ES-I3 (cell line): ENCODE measurements around the gene EYS.
"Not testable (repeated sequence)": the region's sequence is repeated elsewhere in the genome, so short reads cannot be mapped to it uniquely, and the experiment has no call there.

Source experiments
- H3K36me3 ChIP-seq: 2 replicates; pipeline ENCODE4 v1.6.1; 2013; ENCODE audit warnings: mild to moderate bottlenecking, low read length, control low read depth, moderate library complexity; ENCODE audit not compliant: insufficient read depth
- H3K4me1 ChIP-seq: 2 replicates; pipeline ENCODE4 v1.6.1; 2013; ENCODE audit warnings: mild to moderate bottlenecking, control low read depth, low read length; ENCODE audit not compliant: insufficient read depth
- H3K9ac ChIP-seq: 2 replicates; pipeline ENCODE4 v1.6.1; 2013; ENCODE audit warnings: low read depth, mild to moderate bottlenecking, low read length, moderate library complexity
- H3K9me3 ChIP-seq: 2 replicates; pipeline ENCODE4 v1.6.1; 2013; ENCODE audit warnings: mild to moderate bottlenecking, low read length, moderate library complexity; ENCODE audit not compliant: control insufficient read depth, insufficient read depth

The EYS gene

DNA sequence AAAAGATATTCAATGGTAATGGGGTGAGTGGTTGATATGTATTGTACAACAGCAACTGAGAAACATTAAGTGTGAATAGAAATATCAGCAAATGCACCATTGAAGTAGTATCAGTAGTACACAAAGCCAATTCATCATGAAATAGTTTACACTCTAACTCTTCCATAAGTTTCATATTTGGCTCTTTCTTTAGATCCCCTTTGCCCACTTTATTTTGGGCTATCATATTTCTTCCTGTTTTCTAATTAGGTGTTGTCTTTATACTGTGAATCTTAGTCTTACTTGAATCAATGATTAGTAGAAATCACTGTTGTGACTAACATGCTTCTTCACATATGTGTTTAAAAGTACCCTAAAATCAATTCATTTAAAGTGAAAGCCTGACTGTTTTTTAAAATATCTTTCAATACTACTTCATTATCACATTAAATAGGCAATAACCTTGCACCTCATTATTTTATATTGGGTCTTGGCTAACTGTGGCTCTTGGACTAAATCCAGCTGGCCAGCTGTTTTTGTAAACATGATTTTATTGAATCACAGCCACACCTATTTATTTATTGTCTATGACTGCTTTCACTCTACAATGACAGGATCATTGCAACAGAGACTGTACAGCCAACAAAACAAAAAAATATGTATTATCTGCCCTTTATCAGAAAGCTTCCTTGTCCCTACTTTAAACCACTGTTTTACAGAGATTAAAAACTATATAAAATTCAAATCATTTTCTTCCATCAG is 38.9 kb downstream of the EYS start:
- 0 out of 2 replicates have a peak, but pooled peaks cover 4% of the 10 kb centered on the region for H3K9me3 ChIP-seq
- no peaks in the 10 kb centered on the region for H3K4me1 ChIP-seq
- H3K9ac ChIP-seq = no peak overlapping the region
- no peaks in the 10 kb centered on the region for H3K36me3 ChIP-seq

DNA sequence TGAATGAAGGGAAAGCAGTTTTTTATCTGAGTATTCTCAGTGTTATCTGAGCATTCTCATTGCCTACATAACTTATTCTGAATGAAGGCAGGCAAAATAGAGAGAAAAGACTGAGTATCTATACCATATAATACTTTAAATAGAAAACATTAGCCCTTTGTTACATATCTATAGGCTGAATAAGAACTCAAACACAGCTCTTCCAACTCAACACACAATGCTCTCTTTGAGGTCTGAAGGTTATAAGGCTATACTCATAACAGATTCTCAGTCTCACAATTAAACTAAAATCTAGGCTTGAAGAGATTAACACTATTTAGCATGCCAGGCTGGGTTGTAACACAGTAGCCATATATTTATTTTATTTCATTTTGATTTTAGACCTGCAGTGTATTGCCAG is 56.9 kb downstream of the EYS start:
- H3K9ac ChIP-seq = no peak overlapping the region
- H3K36me3 ChIP-seq = no peaks in the 10 kb centered on the region
- H3K9me3 ChIP-seq = 0 out of 2 replicates have a peak, but pooled peaks cover 4% of the 10 kb centered on the region
- H3K4me1 ChIP-seq = no peaks in the 10 kb centered on the region

DNA sequence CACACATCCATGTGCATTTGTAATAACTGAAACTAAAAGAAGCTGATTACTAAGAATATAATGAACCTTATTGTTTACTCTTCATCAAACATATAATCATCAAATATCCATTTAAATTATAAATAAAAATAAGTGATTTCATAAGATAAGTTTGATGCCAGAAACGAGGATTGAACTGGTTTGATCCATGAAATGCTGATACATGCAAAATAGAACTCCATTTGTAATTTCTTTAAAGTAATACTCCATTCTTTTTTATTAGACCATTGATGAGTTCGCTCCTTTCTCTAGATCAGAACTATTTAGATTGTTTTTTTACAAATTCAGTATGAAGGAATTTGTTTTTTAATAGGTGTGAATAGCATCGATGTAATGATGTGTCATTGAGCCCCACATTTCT is 57.6 kb downstream of the EYS start:
- no peaks in the 10 kb centered on the region for H3K4me1 ChIP-seq
- 0 out of 2 replicates have a peak, but pooled peaks cover 4% of the 10 kb centered on the region for H3K9me3 ChIP-seq
- H3K9ac ChIP-seq = no peak overlapping the region
- no peaks in the 10 kb centered on the region for H3K36me3 ChIP-seq

DNA sequence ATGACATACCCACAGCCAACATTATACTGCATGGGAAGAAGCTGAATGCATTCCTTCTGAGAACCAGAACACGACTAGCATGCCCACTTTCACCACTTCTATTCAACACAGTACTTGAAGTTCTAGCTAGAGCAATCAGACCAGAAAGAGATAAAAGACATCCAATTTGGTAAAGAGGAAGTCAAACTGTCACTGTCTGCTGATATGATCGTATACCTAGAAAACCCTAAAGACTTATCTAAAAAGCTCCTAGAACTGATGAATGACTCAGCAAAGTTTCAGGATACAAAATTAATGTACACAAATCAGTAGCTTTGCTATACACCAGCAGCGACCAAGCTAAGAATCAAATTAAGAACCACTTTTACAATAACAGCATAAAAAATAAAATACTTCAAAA is 60.5 kb downstream of the EYS start:
- Histone ChIP-seq H3K36me3 (no peaks in the 10 kb centered on the region), H3K4me1 (no peaks in the 10 kb centered on the region), H3K9me3 (0 out of 2 replicates have a peak, but pooled peaks cover 4% of the 10 kb centered on the region), H3K9ac (no peak overlapping the region)

DNA sequence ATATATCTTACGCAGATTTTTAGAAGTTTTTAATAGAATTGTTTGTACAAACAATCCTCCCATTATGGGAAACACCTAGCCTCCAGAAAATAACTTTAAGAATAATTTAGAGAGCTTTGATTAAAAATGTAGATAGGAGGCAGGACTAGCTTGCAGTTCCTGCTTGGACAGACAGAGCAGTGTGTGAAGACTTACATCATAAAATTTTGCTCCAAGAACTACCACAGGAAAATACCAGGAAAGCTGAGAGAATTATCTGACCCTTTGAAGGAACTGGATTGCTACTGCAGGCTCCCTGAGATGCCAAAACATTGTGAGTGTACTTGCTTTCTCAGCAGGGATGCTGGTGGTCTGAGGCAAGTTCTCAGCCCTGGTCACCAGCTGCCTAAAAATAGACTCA is 64.2 kb downstream of the EYS start:
- Histone ChIP-seq H3K9me3 (0 out of 2 replicates have a peak, but pooled peaks cover 4% of the 10 kb centered on the region), H3K9ac (no peak overlapping the region), H3K36me3 (no peaks in the 10 kb centered on the region), H3K4me1 (no peaks in the 10 kb centered on the region)

DNA sequence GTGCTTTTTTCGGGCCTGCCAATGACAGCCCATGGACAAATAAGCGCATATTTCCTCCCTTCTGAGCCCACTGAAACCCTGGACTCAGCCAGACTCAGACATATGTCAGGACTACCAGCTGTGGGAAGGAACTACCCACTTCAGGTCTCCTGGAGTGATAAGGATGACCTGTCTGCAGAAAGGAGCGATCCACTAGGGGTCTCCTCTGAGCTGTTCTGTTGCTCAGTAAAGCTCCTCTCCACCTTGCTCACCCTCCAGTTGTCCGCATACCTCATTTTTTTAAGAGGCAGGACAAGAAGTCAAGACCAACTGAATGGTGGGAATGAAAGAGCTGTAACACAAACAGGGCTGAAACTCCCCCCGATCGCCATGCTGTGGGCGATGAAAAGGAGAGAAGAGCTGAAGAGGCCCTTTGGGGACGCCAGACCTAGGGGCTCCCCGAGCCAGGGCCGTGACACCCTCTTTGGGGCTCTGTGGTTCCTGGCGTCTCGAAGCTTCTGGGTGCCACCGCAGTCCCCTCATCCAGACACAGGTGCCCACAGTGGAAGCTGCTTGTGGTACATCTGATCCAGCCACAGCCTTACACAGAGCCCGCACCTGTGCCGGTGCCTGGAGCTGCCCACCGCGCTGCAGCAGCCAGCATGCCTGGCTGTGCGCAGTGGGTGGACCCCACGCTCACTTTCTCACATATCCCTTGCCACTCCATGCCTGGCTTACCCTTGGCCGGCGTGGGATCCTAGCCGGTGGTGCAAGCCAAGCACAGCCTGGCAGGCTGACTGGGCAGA is 68.8 kb downstream of the EYS start:
- Histone ChIP-seq H3K9me3 (no peaks in the 10 kb centered on the region), H3K36me3 (no peaks in the 10 kb centered on the region), H3K4me1 (no peaks in the 10 kb centered on the region), H3K9ac (no peak overlapping the region)

DNA sequence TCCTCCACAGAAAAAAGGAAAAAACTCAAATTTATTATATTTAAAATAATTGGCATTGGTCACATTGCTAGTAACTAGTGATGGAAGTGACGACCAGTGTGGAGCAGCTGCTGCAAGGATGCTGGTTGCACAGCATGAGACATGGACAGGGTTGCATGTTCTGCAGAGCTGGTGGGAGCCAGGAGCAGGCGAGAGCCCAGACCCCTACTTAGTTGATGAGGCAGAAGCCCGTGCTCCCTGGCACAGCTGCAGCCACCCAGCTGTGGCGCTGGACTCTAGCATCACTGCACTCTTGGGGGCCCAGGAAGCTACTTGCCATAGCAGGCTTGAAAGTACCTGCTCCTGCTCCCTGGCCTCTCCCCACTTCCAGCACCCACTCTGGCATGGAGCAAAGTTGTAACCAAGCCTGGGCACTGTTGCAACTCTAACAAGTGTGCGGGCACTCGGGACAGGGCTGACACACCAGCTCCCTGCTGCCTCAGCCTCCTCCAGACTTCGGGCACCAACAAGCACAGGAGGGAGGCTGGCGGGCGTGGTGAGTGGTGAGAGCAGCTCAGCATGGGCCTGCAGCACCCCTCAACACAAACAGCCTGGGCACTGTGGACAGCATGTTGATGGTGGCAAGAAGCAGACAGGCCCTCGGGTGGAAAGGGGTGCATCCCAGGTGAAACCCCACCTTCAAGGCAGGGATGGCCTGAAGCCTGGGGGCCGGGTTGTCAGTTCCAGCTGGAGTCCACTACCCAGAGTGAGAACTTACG is 69.6 kb downstream of the EYS start:
- no peaks in the 10 kb centered on the region for H3K4me1 ChIP-seq
- H3K9me3 ChIP-seq = no peaks in the 10 kb centered on the region
- no peak overlapping the region for H3K9ac ChIP-seq
- H3K36me3 ChIP-seq = no peaks in the 10 kb centered on the region

DNA sequence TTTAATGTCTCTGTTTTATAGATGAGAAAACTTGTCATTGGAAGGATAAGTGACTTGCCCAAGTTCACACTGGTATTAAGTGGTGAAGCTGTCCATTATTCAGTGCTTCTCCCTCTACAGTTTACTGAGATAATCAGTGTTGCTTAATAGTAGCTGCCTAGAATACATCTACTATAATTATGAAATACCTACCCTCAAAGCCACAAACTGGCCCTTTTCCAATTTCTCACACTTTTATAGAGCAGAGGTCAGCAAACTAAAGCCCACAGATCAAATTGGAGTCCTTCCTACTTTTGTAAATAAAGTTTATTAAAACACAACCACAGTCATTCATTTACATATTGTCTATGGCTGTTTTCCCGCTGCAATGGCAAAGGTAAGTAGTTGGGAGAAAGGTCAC is 73.5 kb downstream of the EYS start:
- no peaks in the 10 kb centered on the region for H3K9me3 ChIP-seq
- H3K4me1 ChIP-seq = no peaks in the 10 kb centered on the region
- H3K36me3 ChIP-seq = no peaks in the 10 kb centered on the region
- H3K9ac ChIP-seq = no peak overlapping the region

DNA sequence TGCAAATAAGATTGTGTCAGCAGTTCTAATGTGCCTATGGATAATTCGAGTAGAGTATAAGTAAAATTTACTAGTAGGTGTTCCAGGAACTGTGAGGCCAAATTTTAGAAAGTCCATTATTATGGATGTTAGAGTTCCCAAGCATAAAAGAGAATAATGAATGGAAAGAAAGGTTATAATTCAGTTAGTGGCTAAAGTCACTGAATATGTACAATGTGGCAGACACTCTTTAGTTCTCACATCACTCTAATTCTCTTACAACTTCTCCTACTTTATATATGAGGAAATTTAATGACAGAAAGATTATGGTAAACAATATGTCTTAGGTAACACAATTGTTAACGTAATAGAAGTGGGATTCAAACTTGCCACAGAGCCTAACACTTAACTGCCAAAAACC is 75.3 kb downstream of the EYS start:
- Histone ChIP-seq H3K9me3 (no peaks in the 10 kb centered on the region), H3K36me3 (no peaks in the 10 kb centered on the region), H3K9ac (no peak overlapping the region), H3K4me1 (no peaks in the 10 kb centered on the region)

DNA sequence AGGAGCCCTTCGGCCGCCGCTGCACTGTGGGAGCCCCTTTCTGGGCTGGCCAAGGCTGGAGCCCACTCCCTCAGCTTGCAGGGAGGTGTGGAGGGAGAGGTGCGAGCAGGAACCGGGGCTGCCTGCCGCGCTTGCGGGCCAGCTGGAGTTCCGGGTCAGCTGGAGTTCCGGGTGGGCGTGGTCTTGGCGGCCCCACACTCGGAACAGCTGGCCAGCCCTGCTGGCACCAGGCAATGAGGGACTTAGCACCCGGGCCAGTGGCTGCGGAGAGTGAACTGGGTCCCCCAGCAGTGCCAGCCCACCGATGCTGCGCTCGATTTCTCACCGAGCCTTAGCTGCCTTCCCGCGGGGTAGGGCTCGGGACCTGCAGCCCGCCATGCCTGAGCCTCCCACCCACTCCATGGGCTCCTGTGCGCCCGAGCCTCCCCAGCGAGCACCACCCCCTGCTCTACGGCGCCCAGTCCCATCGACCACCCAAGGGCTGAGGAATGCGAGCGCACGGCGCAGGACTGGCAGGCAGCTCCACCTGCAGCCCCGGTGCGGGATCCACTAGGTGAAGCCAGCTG is 79.5 kb downstream of the EYS start:
- H3K9me3 ChIP-seq, H3K4me1 ChIP-seq, H3K36me3 ChIP-seq, H3K9ac ChIP-seq: not testable (repeated sequence)

DNA sequence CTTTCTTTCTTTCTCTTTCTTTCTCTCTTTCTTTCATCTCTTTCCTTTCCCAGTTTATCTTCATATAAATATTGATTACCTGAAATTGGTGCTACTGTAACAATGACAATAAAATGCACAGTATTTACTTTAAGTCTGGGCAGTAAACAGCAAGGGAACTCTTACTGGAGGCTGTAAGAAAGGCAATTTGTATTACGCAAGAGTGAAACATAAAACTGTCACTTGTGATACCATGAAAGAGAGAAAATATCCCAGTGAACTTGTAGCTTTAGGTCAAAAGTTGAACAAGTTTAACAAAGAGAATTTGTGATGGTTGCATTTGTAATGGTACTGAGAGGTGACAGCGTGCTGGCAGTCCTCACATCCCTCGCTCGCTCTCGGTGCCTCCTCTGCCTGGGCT is 80.0 kb downstream of the EYS start:
- Histone ChIP-seq H3K36me3 (no peaks in the 10 kb centered on the region), H3K9ac (no peak overlapping the region), H3K9me3 (no peaks in the 10 kb centered on the region; the same call in 1 of the 2 replicates), H3K4me1 (no peaks in the 10 kb centered on the region)

DNA sequence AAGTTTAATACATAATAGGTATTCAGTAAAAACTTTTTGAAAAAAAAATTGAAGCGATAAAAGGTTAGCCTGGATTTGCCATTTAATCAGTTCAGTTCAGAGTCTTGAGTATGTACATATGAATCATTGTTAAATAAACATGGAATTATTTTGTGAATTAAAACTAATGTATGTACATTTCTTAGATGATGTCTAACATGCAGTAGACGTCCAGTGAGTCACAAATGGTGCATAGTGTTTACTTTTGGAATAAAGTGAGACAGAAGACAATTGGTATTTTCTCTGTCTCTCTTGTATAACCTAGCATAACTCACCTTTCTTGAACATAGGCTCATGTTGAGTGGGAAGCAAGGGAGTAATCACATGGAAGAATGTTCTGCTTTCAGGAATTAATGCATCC is 83.5 kb downstream of the EYS start:
- Histone ChIP-seq H3K9me3 (no peaks in the 10 kb centered on the region; the same call in 1 of the 2 replicates), H3K9ac (no peak overlapping the region), H3K4me1 (no peaks in the 10 kb centered on the region), H3K36me3 (no peaks in the 10 kb centered on the region)

DNA sequence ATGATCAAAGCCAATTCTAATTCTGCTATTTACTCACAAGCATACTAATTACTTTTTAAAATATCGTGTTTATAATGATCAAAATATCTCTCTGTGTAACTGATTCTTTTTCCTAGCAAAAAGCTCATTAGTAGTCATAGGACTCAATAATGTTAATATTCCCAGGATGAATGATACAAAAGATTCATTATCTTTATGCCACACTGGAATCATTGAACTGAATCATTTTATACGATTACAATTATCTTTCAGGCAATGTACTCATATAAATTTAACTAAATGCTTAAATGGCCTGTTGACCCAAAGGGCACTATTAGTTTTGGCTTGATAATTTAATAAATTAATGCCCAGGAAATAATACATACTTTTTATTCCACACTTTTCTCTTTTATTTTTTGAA is 96.3 kb downstream of the EYS start:
- Histone ChIP-seq H3K36me3 (no peaks in the 10 kb centered on the region), H3K9me3 (no peaks in the 10 kb centered on the region), H3K4me1 (no peaks in the 10 kb centered on the region), H3K9ac (no peak overlapping the region)

DNA sequence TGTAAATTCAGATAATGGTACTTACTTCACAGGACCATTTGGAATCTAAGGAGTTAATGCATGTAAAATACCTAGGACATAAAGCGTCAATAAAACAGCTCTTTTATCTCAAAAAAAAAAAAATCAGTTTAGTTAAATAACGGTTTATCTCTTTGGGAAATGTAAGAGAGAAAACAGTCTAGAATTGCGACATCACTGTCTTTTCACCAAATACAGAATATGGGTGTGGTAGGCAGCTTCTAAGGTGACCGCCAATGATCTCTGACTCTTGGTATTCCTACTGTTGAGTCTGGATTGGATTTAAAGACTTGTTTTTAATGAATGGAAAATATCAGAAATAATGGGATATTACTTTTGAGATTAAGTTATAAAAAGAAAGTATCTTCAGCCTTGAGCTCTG is 111.5 kb downstream of the EYS start:
- Histone ChIP-seq H3K9me3 (no peaks in the 10 kb centered on the region), H3K36me3 (no peaks in the 10 kb centered on the region), H3K4me1 (no peaks in the 10 kb centered on the region), H3K9ac (no peak overlapping the region)
